Breast epithelium (tissue), 4 donors: ENCODE measurements around the gene HADH. TPM values are rescaled to one million over a fixed set of nuclear protein-coding genes. Genes with fewer than 3 reads are reported as not detected.

ENCODE experiments used
- DNase-seq, 2 donors: peaks; one replicate each; pipeline ENCODE4 v3.0.0-alpha.2; 2019; ENCODE audit warnings: low spot score in 2 of 2
- H3K27ac ChIP-seq, 2 donors: fragments of 200-600 bp; sonication (generic) in 1 of 2; one replicate each; pipeline ENCODE4 v1.5.1; 2016 to 2019; ENCODE audit warnings: mild to moderate bottlenecking in 1 of 2
- H3K27me3 ChIP-seq, 2 donors: fragments of 200-600 bp; sonication (generic) in 1 of 2; one replicate each; pipeline versions ENCODE4 v1.5.1 to v1.6.0; 2017 to 2019; ENCODE audit warnings: control low read depth in 1 of 2, mild to moderate bottlenecking in 1 of 2
- H3K36me3 ChIP-seq: fragments of 200-600 bp; one replicate; pipeline ENCODE4 v1.5.1; 2019
- H3K4me1 ChIP-seq, 2 donors: fragments of 200-600 bp; sonication (generic); one replicate each; pipeline ENCODE4 v1.5.1; 2016 to 2019; ENCODE audit warnings: control low read depth in 1 of 2
- H3K4me3 ChIP-seq, 3 donors: fragments of 200-600 bp; sonication (generic); 1 replicate in 2 of 3; 2 replicates in 1 of 3; pipeline ENCODE4 v1.5.1; 2016 to 2019; ENCODE audit warnings: mild to moderate bottlenecking in 3 of 3, moderate library complexity in 2 of 3
- H3K9me3 ChIP-seq, 2 donors: fragments of 200-600 bp; sonication (generic) in 1 of 2; one replicate each; pipeline ENCODE4 v1.5.1; 2016 to 2019; ENCODE audit warnings: control low read depth in 1 of 2
- POLR2A ChIP-seq: fragments of 450-650 bp; IDR thresholded peaks from one replicate; pipeline ENCODE4 v1.6.1; 2016; ENCODE audit warnings: antibody characterized with exemption, mild to moderate bottlenecking, moderate library complexity
- POLR2AphosphoS5 ChIP-seq, 3 donors: sonication (generic); formaldehyde crosslinking; IDR thresholded peaks; one replicate each; pipeline ENCODE4 v1.6.1; 2017; ENCODE audit warnings: antibody characterized with exemption in 3 of 3
- intact Hi-C: fragments of 100-400 bp; cut with DNase I; formaldehyde crosslinking; loops from one replicate; pipeline ENCODE4 v1.15.1; 2023; ENCODE audit warnings: low total_unique reads
- total RNA-seq, 3 donors: library from RNA; depleted of rRNA; stranded (reverse); fragments of >200 nt; gene quantifications; one replicate each; pipeline ENCODE4 v1.1.0, GENCODE V29; 2016
- TF ChIP-seq, protein P1 (sequence below), 3 donors: fragments of 450-650 bp; IDR thresholded peaks; one replicate each; pipeline ENCODE4 v1.5.1; 2016 to 2017; ENCODE audit warnings: antibody characterized with exemption in 3 of 3, mild to moderate bottlenecking in 3 of 3, moderate library complexity in 3 of 3

The HADH gene
- total RNA-seq, 3 donors from 2014 or later, result 48.8 to 152 (median 77.7) TPM

GRCh38 chr4:108053251-108053711 lies 63.6 kb downstream of the HADH start:
- TF ChIP-seq, protein P1, sequence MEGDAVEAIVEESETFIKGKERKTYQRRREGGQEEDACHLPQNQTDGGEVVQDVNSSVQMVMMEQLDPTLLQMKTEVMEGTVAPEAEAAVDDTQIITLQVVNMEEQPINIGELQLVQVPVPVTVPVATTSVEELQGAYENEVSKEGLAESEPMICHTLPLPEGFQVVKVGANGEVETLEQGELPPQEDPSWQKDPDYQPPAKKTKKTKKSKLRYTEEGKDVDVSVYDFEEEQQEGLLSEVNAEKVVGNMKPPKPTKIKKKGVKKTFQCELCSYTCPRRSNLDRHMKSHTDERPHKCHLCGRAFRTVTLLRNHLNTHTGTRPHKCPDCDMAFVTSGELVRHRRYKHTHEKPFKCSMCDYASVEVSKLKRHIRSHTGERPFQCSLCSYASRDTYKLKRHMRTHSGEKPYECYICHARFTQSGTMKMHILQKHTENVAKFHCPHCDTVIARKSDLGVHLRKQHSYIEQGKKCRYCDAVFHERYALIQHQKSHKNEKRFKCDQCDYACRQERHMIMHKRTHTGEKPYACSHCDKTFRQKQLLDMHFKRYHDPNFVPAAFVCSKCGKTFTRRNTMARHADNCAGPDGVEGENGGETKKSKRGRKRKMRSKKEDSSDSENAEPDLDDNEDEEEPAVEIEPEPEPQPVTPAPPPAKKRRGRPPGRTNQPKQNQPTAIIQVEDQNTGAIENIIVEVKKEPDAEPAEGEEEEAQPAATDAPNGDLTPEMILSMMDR (IDR thresholded peaks at IDR 0.05), result no peak
- TF ChIP-seq POLR2AphosphoS5 (IDR thresholded peaks at IDR 0.05) (no peak), POLR2A (no peak)
- intact Hi-C loops, result no loop called here
- H3K4me1 ChIP-seq, result no peaks in the 10 kb centered on the region
- no peak overlapping the region for H3K4me3 ChIP-seq
- no peaks in the 10 kb centered on the region for H3K9me3 ChIP-seq
- no peaks in the 10 kb centered on the region for H3K36me3 ChIP-seq
- no peaks in the 10 kb centered on the region for H3K27me3 ChIP-seq
- H3K27ac ChIP-seq, result no peak overlapping the region
- DNase-seq, result no peak

DNA sequence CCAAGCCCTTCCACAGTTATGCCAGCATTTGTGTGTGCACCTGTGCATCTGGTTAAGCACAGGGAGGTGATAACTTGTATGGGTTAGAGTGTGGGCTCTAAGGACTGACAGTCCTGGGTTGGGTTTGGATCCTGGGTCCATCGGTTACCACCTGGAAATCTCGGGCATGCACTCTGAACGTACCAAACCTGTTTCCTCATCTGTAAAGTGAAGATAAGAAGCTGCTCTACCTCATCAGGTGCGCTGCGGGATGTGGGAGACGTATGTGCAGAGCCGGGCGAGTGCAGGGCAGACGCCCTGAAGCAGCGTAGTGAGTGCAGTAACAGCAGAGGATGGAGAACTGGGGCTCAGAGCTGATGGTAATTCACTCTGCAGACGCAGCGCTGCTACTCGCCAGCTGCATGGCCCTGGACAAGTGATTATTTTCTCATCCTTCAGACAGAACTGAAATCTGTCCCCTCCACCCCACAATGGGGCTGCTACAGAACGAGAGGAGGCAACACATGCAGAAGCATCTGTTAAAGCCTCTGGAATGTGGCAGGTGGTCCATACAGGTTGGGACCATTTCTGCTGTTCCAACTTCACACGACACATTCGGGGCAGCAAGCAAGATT lies 64.4 kb downstream of the HADH start:
- TF ChIP-seq POLR2AphosphoS5 (IDR thresholded peaks at IDR 0.05) (no peak), POLR2A (no peak)
- TF ChIP-seq, protein P1 (IDR thresholded peaks at IDR 0.05), result no peak
- H3K27ac ChIP-seq, result no peak overlapping the region
- H3K9me3 ChIP-seq, result no peaks in the 10 kb centered on the region
- H3K27me3 ChIP-seq, result no peaks in the 10 kb centered on the region
- no peaks in the 10 kb centered on the region for H3K36me3 ChIP-seq
- H3K4me3 ChIP-seq, result no peak overlapping the region
- intact Hi-C loops, result no loop called here
- no peak for DNase-seq
- H3K4me1 ChIP-seq, result no peaks in the 10 kb centered on the region

GRCh38 chr4:108055787-108056186 lies 66.1 kb downstream of the HADH start:
- DNase-seq, result no peak
- Histone ChIP-seq H3K9me3 (no peaks in the 10 kb centered on the region), H3K4me3 (no peak overlapping the region), H3K27me3 (no peaks in the 10 kb centered on the region), H3K27ac (no peak overlapping the region), H3K4me1 (no peaks in the 10 kb centered on the region), H3K36me3 (no peaks in the 10 kb centered on the region)
- no peak for TF ChIP-seq POLR2AphosphoS5 (IDR thresholded peaks at IDR 0.05)
- TF ChIP-seq, protein P1 (IDR thresholded peaks at IDR 0.05), result no peak
- no peak for TF ChIP-seq POLR2A
- intact Hi-C loops, result no loop called here

DNA sequence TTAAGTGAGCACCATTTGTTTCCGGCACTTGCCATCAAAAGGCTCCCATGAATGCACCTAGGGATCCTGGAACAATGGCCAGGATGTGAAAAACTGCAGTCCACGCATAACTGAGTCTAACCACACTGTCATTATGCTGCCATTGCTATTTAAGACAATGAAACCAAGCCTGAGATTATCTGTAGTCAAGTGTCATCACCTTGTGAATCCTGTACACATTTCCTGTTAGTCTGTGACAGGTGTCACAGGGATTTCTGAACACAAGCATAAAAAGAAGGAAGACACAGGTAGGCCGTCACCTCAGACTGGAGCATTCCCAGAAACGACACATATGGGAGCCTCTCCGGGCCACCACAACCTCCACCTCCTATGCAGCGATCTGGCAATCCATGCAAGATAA lies 66.7 kb downstream of the HADH start:
- Histone ChIP-seq H3K4me1 (no peaks in the 10 kb centered on the region), H3K4me3 (no peak overlapping the region), H3K36me3 (no peaks in the 10 kb centered on the region), H3K27ac (no peak overlapping the region), H3K27me3 (no peaks in the 10 kb centered on the region), H3K9me3 (no peaks in the 10 kb centered on the region)
- TF ChIP-seq POLR2AphosphoS5 (IDR thresholded peaks at IDR 0.05) (no peak), POLR2A (no peak)
- TF ChIP-seq, protein P1 (IDR thresholded peaks at IDR 0.05), result no peak
- intact Hi-C loops, result no loop called here
- DNase-seq, result no peak

DNA sequence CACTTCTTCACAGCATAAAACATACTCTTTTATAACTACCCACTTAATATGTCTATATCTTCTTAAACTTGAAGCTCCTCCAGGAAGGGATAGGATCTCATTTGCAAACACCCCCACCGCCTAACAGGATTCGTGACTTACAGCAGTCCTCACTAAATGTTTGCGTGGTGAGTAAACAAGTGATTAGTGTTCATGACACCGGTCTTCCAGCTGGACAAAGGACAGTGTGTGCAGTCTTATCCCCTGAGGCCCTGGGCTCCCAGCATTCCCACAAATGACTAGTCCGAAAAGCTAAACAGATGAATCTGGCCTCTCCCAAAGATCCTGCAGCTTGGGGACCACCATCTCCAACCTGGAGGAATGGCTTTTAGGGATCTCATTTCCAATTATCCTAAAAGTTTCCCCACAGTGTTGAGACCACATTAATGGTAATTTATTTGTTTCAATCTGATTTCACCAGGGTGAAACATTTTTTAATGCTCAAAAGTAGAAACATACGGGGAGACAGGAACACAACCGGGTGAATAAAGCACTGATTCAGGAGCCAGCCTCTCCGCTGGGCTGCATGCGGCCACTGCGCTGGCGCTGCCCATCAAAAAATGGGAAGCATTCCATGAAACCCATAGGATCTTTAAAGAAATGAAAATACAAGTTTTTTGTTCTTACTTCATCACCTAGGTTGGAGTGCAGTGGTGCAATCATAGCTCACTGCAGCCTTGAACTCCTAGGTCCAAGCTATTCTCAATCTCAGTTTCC lies 69.2 kb downstream of the HADH start:
- no peak overlapping the region for H3K27ac ChIP-seq
- H3K4me1 ChIP-seq, result no peaks in the 10 kb centered on the region
- H3K27me3 ChIP-seq, result no peaks in the 10 kb centered on the region
- no peaks in the 10 kb centered on the region for H3K36me3 ChIP-seq
- TF ChIP-seq POLR2A, result no peak
- TF ChIP-seq, protein P1 (IDR thresholded peaks at IDR 0.05), result no peak
- TF ChIP-seq POLR2AphosphoS5 (IDR thresholded peaks at IDR 0.05), result no peak
- H3K9me3 ChIP-seq, result no peaks in the 10 kb centered on the region
- no peak overlapping the region for H3K4me3 ChIP-seq
- DNase-seq, result no peak
- intact Hi-C loops, result no loop called here
